Colonic mucosa (tissue), 4 donors: ENCODE results near the gene SPRR4. TPM values are rescaled to one million over a fixed set of nuclear protein-coding genes. Genes with fewer than 3 reads are reported as not detected.

ENCODE experiments used
- DNase-seq: peaks from one replicate; pipeline ENCODE4 v3.0.0-alpha.2; 2020
- H3K27ac ChIP-seq: fragments of 200-600 bp; one replicate; pipeline ENCODE4 v1.8.0; 2021
- H3K27me3 ChIP-seq: fragments of 200-600 bp; one replicate; pipeline ENCODE4 v1.8.0; 2021
- H3K36me3 ChIP-seq: fragments of 200-600 bp; one replicate; pipeline ENCODE4 v1.8.0; 2021
- H3K4me1 ChIP-seq: fragments of 200-600 bp; one replicate; pipeline ENCODE4 v1.8.0; 2021; ENCODE audit warnings: mild to moderate bottlenecking
- H3K4me3 ChIP-seq: fragments of 200-600 bp; one replicate; pipeline ENCODE4 v1.8.0; 2021
- H3K9ac ChIP-seq, 2 donors: one replicate each; pipeline ENCODE4 v1.7.0; 2013; ENCODE audit warnings: control low read depth in 2 of 2, low read depth in 2 of 2, low read length in 2 of 2
- H3K9me3 ChIP-seq: fragments of 200-600 bp; one replicate; pipeline ENCODE4 v1.8.0; 2021
- intact Hi-C: fragments of 100-400 bp; cut with DNase I; formaldehyde crosslinking; loops from one replicate; pipeline ENCODE4 v1.14.1; 2022
- total RNA-seq, 2 donors: library from RNA; stranded (reverse); fragmentation: NEBNext Ultra II Directional in 1 of 2; extraction: Animal tissue kit (Norgen Biotek cat#: 25700) in 1 of 2; gene quantifications; one replicate each; pipeline ENCODE4 v1.2.1, GENCODE V29; 2021
- TF ChIP-seq, protein P1 (sequence below): fragments of 200-600 bp; IDR thresholded peaks from one replicate; pipeline ENCODE4 v1.8.0; 2022; ENCODE audit warnings: antibody characterized with exemption, mild to moderate bottlenecking
- donor health status: healthy.
- donor health status: DM: no; HTN: no; CAD: no.
- donor health status: DM: no; HTN: no; CAD: no.

SPRR4 gene
- total RNA-seq, 2 donors from 2014 or later, result not detected

GRCh38 chr1:152933196-152933595 lies 37.3 kb upstream of the SPRR4 start:
- H3K27me3 ChIP-seq, result no peaks in the 10 kb centered on the region
- no peaks in the 10 kb centered on the region for H3K4me1 ChIP-seq
- no peaks in the 10 kb centered on the region for H3K36me3 ChIP-seq
- no peak for DNase-seq
- no peak overlapping the region for H3K9ac ChIP-seq
- intact Hi-C loops, result no loop called here
- H3K9me3 ChIP-seq, result no peaks in the 10 kb centered on the region
- no peak overlapping the region for H3K4me3 ChIP-seq
- H3K27ac ChIP-seq, result no peak overlapping the region
- TF ChIP-seq, protein P1, sequence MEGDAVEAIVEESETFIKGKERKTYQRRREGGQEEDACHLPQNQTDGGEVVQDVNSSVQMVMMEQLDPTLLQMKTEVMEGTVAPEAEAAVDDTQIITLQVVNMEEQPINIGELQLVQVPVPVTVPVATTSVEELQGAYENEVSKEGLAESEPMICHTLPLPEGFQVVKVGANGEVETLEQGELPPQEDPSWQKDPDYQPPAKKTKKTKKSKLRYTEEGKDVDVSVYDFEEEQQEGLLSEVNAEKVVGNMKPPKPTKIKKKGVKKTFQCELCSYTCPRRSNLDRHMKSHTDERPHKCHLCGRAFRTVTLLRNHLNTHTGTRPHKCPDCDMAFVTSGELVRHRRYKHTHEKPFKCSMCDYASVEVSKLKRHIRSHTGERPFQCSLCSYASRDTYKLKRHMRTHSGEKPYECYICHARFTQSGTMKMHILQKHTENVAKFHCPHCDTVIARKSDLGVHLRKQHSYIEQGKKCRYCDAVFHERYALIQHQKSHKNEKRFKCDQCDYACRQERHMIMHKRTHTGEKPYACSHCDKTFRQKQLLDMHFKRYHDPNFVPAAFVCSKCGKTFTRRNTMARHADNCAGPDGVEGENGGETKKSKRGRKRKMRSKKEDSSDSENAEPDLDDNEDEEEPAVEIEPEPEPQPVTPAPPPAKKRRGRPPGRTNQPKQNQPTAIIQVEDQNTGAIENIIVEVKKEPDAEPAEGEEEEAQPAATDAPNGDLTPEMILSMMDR, result no peak

DNA sequence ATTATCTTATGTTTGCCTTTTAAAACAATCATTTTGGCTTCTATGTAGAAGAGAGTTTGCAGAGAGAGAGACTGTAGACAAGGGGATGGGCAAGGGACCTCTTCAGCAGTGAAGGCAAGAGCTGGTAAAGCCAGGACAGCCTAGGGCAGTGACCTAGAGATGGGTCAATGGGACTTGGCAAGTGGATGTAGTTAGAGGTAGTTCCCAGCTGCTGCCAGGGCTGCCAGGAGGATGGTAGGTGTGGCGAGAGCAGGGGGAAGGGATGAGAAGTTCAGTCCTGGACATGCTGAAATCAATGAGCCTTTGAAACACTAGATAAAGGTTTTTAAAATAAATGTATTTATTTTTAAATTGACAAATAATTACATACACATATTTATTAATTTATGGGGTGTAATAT lies 29.8 kb upstream of the SPRR4 start:
- H3K9ac ChIP-seq, result no peak overlapping the region
- no peaks in the 10 kb centered on the region for H3K27me3 ChIP-seq
- H3K9me3 ChIP-seq, result no peaks in the 10 kb centered on the region
- no peak overlapping the region for H3K4me3 ChIP-seq
- intact Hi-C loops, result no loop called here
- DNase-seq, result no peak
- TF ChIP-seq, protein P1, result no peak
- H3K36me3 ChIP-seq, result no peaks in the 10 kb centered on the region
- no peaks in the 10 kb centered on the region for H3K4me1 ChIP-seq
- H3K27ac ChIP-seq, result no peak overlapping the region

- no peaks in the 10 kb centered on the region for H3K36me3 ChIP-seq
- DNase-seq, result no peak
- H3K9me3 ChIP-seq, result no peaks in the 10 kb centered on the region
- H3K4me3 ChIP-seq, result no peak overlapping the region
- TF ChIP-seq, protein P1, result no peak
- no peak overlapping the region for H3K27ac ChIP-seq
- H3K4me1 ChIP-seq, result no peaks in the 10 kb centered on the region
- intact Hi-C loops, result no loop called here
- no peak overlapping the region for H3K9ac ChIP-seq
- no peaks in the 10 kb centered on the region for H3K27me3 ChIP-seq
These were observed 29.3 kb upstream of the SPRR4 start for GRCh38 chr1:152941037-152941711.

- Histone ChIP-seq H3K9ac (no peak overlapping the region), H3K9me3 (no peaks in the 10 kb centered on the region), H3K27ac (no peak overlapping the region), H3K27me3 (no peaks in the 10 kb centered on the region), H3K36me3 (no peaks in the 10 kb centered on the region), H3K4me1 (no peaks in the 10 kb centered on the region), H3K4me3 (no peak overlapping the region)
- no peak for DNase-seq
- intact Hi-C loops, result no loop called here
- TF ChIP-seq, protein P1, result no peak
These were observed 28.3 kb upstream of the SPRR4 start for GRCh38 chr1:152942161-152942560.

DNA sequence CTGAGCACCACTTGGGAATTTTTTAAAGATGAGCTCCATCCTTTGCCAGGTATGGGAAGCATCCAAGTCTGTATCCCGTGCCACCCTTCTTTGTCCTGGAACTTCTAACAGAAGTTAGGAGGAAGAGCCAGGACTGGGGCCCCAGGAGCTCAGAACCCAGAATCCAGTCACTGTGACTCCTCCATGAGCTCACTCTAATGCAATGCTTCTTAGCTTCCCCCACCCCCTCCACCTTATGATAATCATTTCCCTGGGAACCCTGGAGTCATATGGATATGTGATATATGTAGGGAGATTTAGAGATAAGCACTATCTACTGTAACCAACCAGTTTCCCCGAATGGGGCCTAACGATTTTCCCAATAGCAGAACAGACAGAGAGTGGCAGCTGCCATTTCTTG lies 24.2 kb upstream of the SPRR4 start:
- no peaks in the 10 kb centered on the region for H3K27me3 ChIP-seq
- no peak overlapping the region for H3K27ac ChIP-seq
- H3K9ac ChIP-seq, result no peak overlapping the region
- no peaks in the 10 kb centered on the region for H3K9me3 ChIP-seq
- H3K4me3 ChIP-seq, result no peak overlapping the region
- no peak for DNase-seq
- no peaks in the 10 kb centered on the region for H3K4me1 ChIP-seq
- H3K36me3 ChIP-seq, result no peaks in the 10 kb centered on the region
- TF ChIP-seq, protein P1, result no peak
- intact Hi-C loops, result no loop called here
